Calu3 (cell line): Measurements from ENCODE around the gene RAB10. TPM values are rescaled to one million over a fixed set of nuclear protein-coding genes. Genes with fewer than 3 reads are reported as not detected.
A peak's percentile ranks its signal among the peaks of the same experiment; 100 is the strongest.

Experiments
- BruUV-seq: library from RNA; stranded (reverse); fragments of 400-500 nt; replicated peaks from 2 replicates; lab custom pipeline; 2021; lab: Mats Ljungman, UMichigan
- CTCF ChIA-PET: fragments of 300-600 bp; sonication (Branson Sonifier 250); formaldehyde crosslinking; loops from one replicate; lab custom pipeline; 2022; ENCODE audit warnings: antibody characterized with exemption; lab: Charles Lee
- DNase-seq: peaks from one replicate; pipeline ENCODE4 v3.0.0; 2022
- H3K27ac Mint-ChIP-seq: one replicate; pipeline ENCODE4 v1.8.0; 2022; ENCODE audit warnings: mixed read lengths; ENCODE audit not compliant: unreplicated experiment
- H3K27me3 Mint-ChIP-seq: one replicate; pipeline ENCODE4 v1.8.0; 2022; ENCODE audit warnings: mixed read lengths; ENCODE audit not compliant: unreplicated experiment
- H3K36me3 Mint-ChIP-seq: one replicate; pipeline ENCODE4 v1.8.0; 2022; ENCODE audit warnings: mild to moderate bottlenecking, moderate library complexity, mixed read lengths; ENCODE audit not compliant: insufficient read depth, unreplicated experiment
- H3K4me1 Mint-ChIP-seq: one replicate; pipeline ENCODE4 v1.8.0; 2022; ENCODE audit warnings: mild to moderate bottlenecking, low read depth, mixed read lengths; ENCODE audit not compliant: unreplicated experiment
- H3K4me3 Mint-ChIP-seq: one replicate; pipeline ENCODE4 v1.8.0; 2022; ENCODE audit warnings: mild to moderate bottlenecking, low read depth, moderate library complexity, mixed read lengths; ENCODE audit not compliant: unreplicated experiment
- H3K9me3 Mint-ChIP-seq: one replicate; pipeline ENCODE4 v1.8.0; 2022; ENCODE audit warnings: low read depth, mixed read lengths; ENCODE audit not compliant: unreplicated experiment
- CTCF ChIP-seq: fragments of 200-600 bp; IDR thresholded peaks from one replicate; pipeline ENCODE4 v1.8.0; 2022; ENCODE audit warnings: antibody characterized with exemption; ENCODE audit not compliant: unreplicated experiment
- intact Hi-C: fragments of 100-400 bp; cut with micrococcal nuclease; formaldehyde crosslinking; loops from one replicate; pipeline ENCODE4 v1.10.0; 2022; ENCODE audit not compliant: unreplicated experiment
- total RNA-seq: library from RNA; stranded (reverse); gene quantifications from 2 replicates; pipeline ENCODE4 v1.2.3, GENCODE V29; 2022

Gene RAB10
- total RNA-seq, 1 experiment from 2014 or later: 149 TPM

DNA sequence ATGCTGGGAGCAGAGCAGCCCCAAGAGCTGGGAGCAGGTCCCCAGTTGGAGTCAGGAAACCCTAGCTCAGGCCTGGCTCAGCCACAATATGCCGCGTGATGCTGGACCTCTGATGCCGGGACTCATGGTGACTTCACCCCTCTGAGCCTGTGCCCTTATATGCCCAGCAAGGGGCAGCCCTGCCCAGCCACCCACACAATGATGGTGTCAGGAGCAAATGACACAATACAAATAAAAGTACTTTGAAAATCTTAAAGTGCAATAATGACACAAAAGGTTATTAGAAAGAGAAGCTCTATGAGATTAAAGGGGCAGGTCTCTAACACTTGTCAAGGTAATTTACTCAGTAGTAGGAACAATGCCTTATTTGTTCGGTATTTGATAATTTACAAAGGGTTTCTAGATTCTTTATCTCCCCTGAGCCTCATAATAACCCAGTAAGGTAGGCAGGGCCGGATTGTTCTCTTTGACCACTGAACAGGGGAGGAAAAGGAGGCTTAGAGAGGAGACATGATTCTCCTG, 33.3 kb upstream of the RAB10 start:
- Mint-ChIP-seq H3K36me3 (peaks cover 10% of the 10 kb centered on the region), H3K4me1 (peaks cover 61% of the 10 kb centered on the region), H3K4me3 (no peak overlapping the region), H3K9me3 (no peaks in the 10 kb centered on the region), H3K27ac (no peak overlapping the region), H3K27me3 (no peaks in the 10 kb centered on the region)
- BruUV-seq: no TSS peak
- intact Hi-C loops: no loop called here
- DNase-seq: peak; percentile 69
- TF ChIP-seq CTCF: no peak
- CTCF ChIA-PET: interaction anchor here (0.6 to 1.8 kb wide), 8 partner anchors 9 to 1757 kb away, joined by 3 to 9 read pairs (median 6); partner anchors contain the start of gene RAB10

DNA sequence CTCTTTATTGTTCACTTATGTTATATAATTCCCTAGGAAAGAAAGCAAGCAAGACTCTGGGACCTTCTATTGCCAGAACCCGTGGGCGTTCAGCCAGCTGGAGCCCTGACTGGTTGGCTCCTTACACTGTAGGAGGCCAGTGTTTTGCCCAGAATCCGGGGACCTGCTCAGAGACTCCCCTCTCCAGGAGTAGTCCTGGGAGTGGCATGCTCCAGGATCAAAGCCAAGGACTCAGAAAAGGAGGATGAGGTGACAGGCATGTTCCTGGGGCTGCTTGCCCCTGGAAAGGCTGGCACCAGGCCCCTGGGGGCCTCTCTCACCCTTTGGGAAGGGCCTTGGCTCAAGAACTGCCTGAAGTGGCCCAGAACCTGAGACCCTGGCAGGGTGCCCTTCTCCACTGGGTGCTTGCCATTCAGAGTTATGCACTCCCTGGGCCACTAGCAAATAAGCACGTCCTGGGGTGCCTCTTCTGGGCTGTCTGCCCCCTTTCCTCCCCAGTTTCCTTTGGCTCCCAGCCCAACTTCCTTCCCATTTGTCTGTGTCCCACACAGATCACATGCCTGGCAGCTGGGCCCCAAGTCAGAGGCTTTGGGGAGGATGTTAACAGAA, 32.0 kb upstream of the RAB10 start:
- CTCF ChIA-PET: interaction anchor here (1.8 kb wide), 1 partner anchor 34 kb away, joined by 9 read pairs; no protein-coding TSS in a partner anchor
- no peak for DNase-seq
- BruUV-seq: no TSS peak
- intact Hi-C loops: no loop called here
- no peak for TF ChIP-seq CTCF
- H3K27me3 Mint-ChIP-seq: no peaks in the 10 kb centered on the region
- peaks cover 10% of the 10 kb centered on the region for H3K36me3 Mint-ChIP-seq
- peaks cover 57% of the 10 kb centered on the region for H3K4me1 Mint-ChIP-seq
- H3K9me3 Mint-ChIP-seq: no peaks in the 10 kb centered on the region
- H3K4me3 Mint-ChIP-seq: no peak overlapping the region
- no peak overlapping the region for H3K27ac Mint-ChIP-seq

DNA sequence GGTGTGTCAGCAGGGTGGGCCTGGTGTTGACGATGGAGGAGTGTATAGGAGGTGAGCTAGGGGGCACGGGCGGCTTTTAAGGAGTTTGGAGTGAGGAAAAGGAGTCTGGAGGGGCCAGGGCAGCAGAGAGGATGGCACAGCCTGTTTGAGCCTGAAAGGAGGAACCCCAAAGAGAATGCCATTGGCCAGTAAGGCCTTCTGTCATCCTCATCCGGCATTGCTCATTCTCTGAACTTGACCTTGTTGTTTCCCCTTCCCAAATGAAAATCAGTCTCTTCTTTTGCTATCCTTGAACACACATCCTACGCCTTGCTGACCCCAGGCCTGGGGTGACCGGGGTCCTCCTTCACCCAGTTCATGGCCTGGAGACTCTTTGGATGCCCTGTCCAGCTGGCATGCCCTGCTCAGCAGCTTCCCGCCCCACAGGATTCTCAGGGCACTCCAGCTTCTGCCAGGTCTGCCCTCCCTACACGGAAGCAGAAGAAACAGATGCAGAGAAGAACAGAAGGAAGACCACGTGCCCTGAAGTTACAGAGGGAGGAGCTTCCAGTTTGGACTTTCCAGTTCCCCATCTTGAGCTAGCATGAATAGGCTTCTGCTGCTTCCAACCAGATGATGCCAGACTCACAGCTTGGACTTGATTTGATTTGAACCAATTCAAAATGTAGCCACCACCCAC, 31.1 kb upstream of the RAB10 start:
- Mint-ChIP-seq H3K36me3 (peaks cover 10% of the 10 kb centered on the region), H3K27me3 (no peaks in the 10 kb centered on the region), H3K4me1 (peaks cover 48% of the 10 kb centered on the region), H3K27ac (peak overlapping the region; percentile 62), H3K9me3 (no peaks in the 10 kb centered on the region), H3K4me3 (no peak overlapping the region)
- CTCF ChIA-PET: interaction anchor here (0.9 kb wide), 1 partner anchor 9 kb away, joined by 3 read pairs; no protein-coding TSS in a partner anchor
- no peak for DNase-seq
- intact Hi-C loops: no loop called here
- BruUV-seq: no TSS peak
- no peak for TF ChIP-seq CTCF

GRCh38 chr2:26008095-26008494, 25.8 kb upstream of the RAB10 start:
- intact Hi-C loops: no loop called here
- Mint-ChIP-seq H3K27me3 (no peaks in the 10 kb centered on the region), H3K27ac (no peak overlapping the region), H3K9me3 (no peaks in the 10 kb centered on the region), H3K4me3 (no peak overlapping the region), H3K4me1 (peaks cover 47% of the 10 kb centered on the region), H3K36me3 (peaks cover 16% of the 10 kb centered on the region)
- CTCF ChIA-PET: interaction anchor here (0.9 kb wide), 1 partner anchor 17 kb away, joined by 4 read pairs; no protein-coding TSS in a partner anchor
- TF ChIP-seq CTCF: no peak
- DNase-seq: no peak
- BruUV-seq: no TSS peak
